GM19238 (cell line): ENCODE measurements around the gene MAGEA9B.
"Not testable (repeated sequence)": the region's sequence is repeated elsewhere in the genome, so short reads cannot be mapped to it uniquely, and the experiment has no call there.

ENCODE experiments used
- DNase-seq: peaks from one replicate; pipeline ENCODE4 v3.0.0; 2011; ENCODE audit warnings: low spot score; ENCODE audit not compliant: insufficient read length

The MAGEA9B gene

GRCh38 chrX:149587359-149587758 is at the start of gene MAGEA9B:
MAGEA9B (minus strand) TSS chrX:149587459; CDS start chrX:149583179, 4,280 bp downstream.
- not testable (repeated sequence) for DNase-seq

- DNase-seq = no peak
Observed at GRCh38 chrX:149633511-149633910, 46.3 kb upstream of the MAGEA9B start.

GRCh38 chrX:149631234-149632165 is 44.2 kb upstream of the MAGEA9B start, which contains the start of gene TMEM185A:
TMEM185A (minus strand) TSS chrX:149631792; CDS start chrX:149631580, 212 bp downstream.
- peak; percentile 59 for DNase-seq

- no peak for DNase-seq
Observed at GRCh38 chrX:149630681-149631233, 43.5 kb upstream of the MAGEA9B start.

DNA sequence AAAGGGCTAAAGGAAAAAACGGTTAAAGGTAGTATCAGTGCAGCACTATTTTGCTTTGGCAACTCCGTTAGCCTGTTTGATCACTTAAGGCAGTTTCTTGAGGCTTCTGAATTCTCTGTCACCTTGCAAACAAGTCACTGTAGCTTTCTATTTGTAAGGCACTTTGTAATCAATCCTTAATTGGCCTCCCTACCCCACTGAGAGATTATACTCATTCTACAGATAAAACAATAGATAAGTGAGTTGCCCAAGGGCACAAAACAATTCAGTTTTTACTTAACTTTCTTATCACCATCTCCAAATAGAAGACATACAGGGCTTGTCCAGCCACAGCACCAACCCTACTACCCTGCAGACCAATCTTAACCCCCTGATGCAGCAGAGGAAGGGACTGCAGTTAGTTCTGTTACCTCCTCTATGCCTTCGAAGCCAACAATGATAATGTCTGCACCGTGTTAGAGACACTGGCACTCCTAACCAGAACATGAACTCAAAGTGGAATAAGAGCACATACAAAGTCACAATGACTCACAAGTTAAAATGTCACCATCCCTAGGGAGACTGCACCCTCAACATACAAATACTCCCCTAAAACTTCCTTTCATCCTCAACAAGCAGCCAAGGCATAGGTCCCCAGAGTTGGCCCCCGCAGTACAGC is 42.6 kb upstream of the MAGEA9B start:
- no peak for DNase-seq

- DNase-seq = no peak
Observed at GRCh38 chrX:149628768-149629167, 41.5 kb upstream of the MAGEA9B start.

- DNase-seq = no peak
Observed at GRCh38 chrX:149628280-149628679, 41.0 kb upstream of the MAGEA9B start.

DNA sequence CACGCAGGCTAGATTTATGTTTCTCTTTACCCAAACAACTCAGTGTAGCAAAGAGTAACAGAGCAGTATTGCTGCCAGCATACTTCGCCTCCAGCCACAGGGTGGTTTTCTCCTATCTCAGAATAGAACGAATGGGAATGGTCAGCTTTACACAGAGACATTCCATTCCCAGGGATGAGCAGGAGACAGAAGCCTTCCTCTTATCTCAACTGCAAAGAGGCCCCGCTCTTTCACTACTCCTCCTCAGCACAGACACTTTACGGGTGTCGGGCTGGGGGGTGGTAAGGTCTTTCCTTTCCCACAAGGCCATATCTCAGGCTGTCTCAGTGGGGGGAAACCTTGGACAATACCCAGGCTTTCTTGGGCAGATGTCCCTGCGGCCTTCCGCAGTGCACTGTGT is 39.6 kb upstream of the MAGEA9B start:
- DNase-seq = not testable (repeated sequence)

DNA sequence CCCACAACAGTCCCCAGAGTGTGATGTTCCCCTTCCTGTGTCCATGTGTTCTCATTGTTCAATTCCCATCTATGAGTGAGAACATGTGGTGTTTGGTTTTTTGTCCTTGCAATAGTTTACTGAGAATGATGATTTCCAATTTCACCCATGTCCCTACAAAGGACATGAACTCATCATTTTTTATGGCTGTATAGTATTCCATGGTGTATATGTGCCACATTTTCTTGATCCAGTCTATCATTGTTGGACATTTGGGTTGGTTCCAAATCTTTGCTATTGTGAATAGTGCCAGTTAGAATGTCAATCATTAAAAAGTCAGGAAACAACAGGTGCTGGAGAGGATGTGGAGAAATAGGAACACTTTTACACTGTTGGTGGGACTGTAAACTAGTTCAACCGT is 32.4 kb upstream of the MAGEA9B start:
- not testable (repeated sequence) for DNase-seq

- DNase-seq = no peak
Observed at GRCh38 chrX:149618871-149619270, 31.6 kb upstream of the MAGEA9B start.

DNA sequence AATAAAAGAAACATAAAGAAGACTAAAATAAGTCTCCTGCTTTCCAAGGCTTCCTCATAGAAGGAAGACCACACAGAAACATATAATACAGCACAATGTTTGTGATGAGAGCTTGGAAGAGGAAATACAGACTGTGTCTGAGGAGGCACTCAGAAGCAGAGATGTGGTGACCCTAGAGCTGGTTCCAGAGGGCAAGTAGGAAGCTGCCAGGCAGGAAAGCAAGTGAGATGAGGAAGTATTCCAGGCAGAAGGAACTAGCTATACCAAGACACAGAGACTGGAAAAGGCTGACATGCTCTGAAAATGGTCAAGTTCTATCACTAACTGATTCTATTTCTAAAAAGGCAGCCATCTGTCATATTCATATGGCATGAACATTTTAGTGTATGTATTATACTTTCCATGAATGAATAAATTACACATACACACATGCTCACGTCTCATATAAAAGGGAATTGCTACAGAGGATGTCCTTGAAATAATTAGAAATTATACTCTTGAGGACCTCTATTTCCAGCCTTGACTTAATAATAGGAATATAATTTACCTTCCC is 24.4 kb upstream of the MAGEA9B start:
- DNase-seq = no peak

DNA sequence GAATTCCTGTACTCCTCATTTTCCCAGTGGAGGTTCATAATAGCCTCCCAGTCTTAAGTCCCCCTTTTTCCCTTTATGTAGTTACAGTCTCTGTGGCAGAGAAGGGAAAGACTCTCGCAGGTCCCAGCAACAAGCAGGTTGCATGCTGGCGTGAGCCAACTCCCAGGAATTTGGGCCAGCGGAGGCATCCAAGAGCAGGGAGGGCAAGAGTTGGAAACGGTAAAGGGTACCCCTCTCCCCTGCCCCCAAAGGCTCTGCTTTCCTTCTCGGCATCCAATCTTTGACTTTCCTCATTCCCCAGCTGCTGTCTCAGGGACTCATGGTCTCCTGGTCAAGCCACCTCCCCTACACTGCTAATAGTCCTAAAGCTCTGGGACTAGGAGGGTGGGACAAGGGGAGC is 23.3 kb upstream of the MAGEA9B start:
- DNase-seq = no peak

DNA sequence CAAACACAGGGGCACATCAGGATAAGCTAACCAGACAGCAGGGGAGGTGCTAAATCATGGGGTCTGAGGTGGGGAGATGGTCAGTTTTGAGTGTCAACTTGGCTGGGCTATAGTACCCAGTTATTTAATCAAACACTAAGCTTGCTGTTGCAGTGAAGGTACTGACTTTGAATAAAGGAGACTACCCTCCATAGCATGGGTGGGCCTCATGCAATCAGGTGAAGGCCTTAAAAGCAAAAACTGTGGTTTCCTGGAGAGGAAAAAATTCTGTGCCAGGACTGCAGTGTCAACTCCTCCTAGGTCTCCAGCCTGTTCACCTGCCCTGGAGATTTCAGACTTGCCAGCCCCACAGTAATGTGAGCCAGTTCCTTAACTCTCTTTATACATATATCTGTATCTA is 20.4 kb upstream of the MAGEA9B start:
- no peak for DNase-seq

DNA sequence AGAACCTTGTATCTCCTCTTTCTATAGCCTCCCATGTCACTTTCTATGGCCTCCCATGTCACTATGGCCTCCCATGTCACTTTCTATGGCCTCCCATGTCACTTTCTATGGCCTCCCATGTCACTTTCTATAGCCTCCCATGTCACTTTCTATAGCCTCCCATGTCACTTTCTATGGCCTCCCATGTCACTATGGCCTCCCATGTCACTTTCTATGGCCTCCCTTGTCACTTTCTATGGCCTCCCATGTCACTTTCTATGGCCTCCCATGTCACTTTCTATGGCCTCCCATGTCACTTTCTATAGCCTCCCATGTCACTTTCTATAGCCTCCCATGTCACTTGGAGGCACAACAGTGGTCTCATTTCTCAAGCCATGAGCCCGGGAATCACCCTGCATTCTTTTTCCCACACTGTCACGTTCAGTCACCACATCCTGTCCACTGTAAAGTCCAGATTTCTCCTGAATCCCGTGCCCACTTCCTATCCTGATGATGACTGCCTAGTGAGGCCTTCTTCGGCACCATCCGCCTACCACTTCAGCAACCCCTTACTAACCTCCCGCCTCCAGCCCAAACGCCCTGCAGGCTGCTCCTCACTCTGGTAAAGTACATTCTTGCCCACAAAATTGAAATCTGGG is 18.1 kb upstream of the MAGEA9B start:
- DNase-seq = not testable (repeated sequence)

GRCh38 chrX:149598603-149599002 is 11.3 kb upstream of the MAGEA9B start:
- DNase-seq = not testable (repeated sequence)

- not testable (repeated sequence) for DNase-seq
Observed at GRCh38 chrX:149595943-149596342, 8.7 kb upstream of the MAGEA9B start.

- DNase-seq = not testable (repeated sequence)
Observed at GRCh38 chrX:149595214-149595613, 8.0 kb upstream of the MAGEA9B start, which contains the start of gene HSFX2. HSFX2 (minus strand) TSS chrX:149595314; CDS start chrX:149594700, 614 bp downstream.

- DNase-seq = not testable (repeated sequence)
Observed at GRCh38 chrX:149590993-149591392, 3.7 kb upstream of the MAGEA9B start.

DNA sequence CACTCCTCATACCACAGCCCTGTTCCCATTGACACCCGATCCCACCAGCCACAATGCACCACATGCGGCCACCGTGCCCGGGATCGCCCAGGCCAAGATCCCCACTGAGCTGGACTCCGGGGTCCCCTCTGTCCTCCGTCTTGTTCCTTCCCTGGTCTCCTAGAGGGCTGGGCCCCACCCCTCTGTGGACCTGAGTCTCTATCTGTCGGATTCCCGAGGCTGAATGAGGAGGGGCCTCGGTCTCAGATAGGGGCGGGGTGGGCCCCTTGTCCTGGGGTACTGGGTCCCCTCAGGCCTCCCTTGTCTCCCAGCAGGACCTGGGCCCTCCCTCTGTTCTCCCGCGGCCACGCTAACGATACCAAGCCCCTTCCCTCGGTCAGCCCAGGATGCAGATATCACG is 1.6 kb downstream of the MAGEA9B start:
- not testable (repeated sequence) for DNase-seq

DNA sequence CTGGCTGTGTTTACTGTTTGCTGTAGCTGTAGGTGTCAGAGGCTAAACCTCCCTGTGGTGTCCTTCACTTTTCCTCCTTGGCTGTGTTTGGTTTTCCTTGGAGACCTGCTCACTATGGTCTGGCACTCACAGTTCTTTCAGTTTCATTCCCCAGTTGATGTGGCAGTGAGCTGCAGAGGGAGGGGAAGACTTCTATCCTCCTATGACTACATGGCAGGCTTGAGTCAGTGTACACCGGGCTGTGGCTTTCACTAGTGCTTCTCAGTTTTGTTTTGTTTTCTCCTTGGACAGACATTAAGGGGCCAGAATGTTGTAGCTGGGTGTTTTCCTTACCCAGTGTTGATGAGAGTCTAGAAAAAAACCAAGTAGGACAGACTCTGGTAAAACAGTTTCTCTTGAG is 13.8 kb downstream of the MAGEA9B start:
- not testable (repeated sequence) for DNase-seq

- DNase-seq = no peak
Observed at GRCh38 chrX:149572743-149573142, 14.5 kb downstream of the MAGEA9B start.
